ENCODE measurements around the gene MORN1.

Gene MORN1

DNA sequence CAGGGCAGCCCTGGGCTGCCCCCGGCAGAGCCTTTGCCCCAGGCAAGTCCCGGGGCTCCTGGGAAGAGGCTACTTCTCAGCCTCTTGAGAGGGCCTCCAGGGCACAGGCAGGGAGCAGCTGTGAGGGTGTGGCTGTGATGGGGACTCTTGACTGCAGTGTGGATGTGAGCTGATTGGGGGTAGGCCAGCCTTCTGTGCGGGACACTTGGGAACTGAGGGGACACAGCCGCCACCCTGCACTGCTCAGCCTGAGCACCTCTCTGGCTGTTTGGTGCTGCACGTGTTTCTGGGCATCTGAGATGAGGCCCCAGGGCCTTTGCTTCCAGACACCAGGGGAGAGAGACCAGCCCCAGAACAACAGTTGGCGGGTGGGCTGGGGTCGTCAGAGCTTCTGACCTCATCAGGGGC is 101.2 kb downstream of the MORN1 start:
- DNase-seq (ENCODE audit: low spot score): no peak

DNA sequence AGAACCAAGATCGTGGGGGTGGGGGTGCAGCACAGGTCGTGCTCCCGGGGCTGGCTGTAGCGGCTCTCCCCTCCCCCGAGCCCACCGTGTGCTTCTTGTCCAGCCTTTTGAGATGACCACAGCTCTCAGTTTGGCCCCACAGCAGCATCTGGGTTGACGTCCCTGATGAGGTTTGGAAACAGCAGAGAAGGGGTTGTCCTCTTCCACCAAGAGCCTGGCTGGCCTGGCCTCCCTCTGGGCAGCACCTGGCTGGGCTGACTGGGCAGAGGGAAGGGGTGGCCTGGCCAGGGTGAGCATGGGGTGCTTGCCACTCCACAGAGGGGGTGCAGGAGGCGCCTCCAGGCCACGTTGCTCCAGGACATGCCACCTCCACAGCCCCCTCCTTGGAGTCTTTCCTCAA is 101.7 kb downstream of the MORN1 start:
- no peak for DNase-seq (ENCODE audit: low spot score)

GRCh38 chr1:2288816-2289536 is 102.4 kb downstream of the MORN1 start:
- no peak for DNase-seq (ENCODE audit: low spot score)

GRCh38 chr1:2288311-2288710 is 103.0 kb downstream of the MORN1 start:
- DNase-seq (ENCODE audit: low spot score): no peak

GRCh38 chr1:2287649-2288048 is 103.7 kb downstream of the MORN1 start:
- no peak for DNase-seq (ENCODE audit: low spot score)

DNA sequence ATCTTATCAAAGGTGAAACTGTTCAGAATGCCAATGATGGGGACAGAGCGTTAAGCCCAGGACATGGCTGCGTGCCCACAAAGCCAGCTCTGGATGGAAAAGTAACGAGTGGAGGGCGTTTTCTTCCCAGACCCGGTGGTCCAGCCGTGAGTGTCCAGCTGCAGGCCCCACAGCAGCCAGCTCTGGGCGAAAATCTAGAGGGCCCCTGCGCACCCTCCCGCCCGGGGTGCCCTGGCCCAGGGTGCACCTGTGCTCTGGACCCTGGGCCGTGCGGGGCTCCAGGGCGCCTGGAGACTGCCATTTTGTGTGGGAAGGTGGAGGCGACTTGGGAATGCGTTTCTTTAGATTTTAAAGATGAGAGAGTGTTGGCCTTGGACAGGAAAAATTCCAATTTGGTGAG is 104.4 kb downstream of the MORN1 start:
- no peak for DNase-seq (ENCODE audit: low spot score)

GRCh38 chr1:2284932-2285331 is 106.4 kb downstream of the MORN1 start:
- DNase-seq (ENCODE audit: low spot score): no peak

GRCh38 chr1:2283991-2284895 is 107.1 kb downstream of the MORN1 start:
- DNase-seq (ENCODE audit: low spot score): no peak

DNA sequence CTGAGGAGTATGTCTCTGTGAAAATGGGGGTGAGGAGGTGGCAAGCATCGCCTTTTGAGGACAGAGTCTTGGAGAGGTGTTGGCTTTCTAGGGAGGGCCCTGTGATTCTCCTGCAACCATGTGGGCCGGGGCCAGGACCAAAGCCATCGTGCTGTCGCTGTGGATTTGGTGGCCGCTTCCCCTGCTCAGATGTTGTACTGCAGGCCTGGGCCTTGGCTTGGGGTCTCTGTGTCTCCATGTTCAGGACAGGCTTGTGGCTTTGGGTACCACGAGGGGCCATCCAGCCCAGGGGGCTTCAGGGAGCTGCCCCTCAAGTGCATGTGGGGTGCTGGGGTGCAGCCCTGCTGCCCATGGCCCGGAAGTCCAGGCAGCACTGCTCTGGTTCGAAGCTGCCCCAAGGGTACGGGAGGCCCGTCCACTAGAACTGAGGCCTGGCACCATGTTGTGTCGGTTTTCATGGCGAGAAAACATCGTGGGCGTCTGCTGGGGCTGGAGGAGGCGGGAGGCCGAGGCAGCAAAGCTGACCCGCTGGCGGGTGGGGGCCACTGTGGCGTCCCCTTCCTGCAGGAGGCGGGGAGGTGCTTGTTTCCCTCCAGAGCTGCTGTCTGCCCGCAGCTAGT is 107.9 kb downstream of the MORN1 start:
- DNase-seq (ENCODE audit: low spot score): no peak

DNA sequence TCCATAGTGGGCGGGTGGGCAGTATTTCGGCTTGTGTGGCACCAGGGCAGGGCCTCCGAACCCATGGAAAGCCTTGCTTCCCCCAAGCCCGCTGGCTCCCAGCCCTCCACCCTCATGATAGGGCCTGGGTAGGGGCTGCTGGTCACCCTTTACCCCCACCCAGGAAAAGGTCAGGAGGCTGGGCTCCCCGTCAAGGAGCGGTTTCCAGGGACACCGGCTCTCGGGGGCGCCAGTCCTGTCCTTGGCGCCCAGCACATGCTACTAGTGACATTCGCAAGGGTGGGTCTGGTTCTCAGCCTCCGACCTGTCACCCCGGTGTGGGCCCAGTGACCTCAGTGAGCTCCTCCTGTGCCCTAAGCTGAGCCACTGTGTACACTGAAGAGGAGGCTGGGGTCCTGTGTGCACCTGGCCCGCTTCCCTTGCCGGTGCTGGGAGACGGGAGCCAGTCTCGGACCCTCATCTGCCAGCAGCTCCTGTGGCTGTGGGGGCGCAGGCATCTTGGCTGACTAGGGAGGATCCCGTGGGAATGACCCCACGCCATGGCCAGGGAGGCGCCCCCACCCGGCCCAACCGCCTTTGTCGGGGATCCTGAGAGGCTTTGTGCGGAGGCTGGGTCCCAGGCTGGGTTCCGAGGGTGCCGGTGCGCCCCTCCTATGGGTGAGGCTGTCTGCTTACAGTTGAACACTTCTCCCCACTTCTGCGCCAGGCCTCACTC is 108.6 kb downstream of the MORN1 start:
- DNase-seq (ENCODE audit: low spot score): no peak

DNA sequence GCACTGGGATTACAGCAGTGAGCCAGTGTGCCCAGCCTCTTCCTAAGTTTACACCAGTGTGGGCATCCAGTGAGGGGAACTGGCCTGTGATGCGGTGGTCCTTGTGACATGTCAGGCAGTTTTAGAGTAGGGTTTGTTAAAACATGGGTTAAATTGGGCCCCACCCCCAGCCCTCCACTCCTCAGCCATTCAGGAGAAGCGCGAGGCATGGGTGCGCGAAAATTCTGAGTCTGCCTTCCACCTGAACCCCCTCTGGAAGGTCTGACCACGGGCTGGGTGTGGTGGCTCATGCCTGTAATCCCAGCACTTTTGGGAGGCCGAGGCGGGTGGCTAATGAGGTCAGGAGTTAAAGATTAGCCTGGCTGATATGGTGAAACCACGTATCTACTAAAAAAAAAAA is 111.5 kb downstream of the MORN1 start:
- no peak for DNase-seq (ENCODE audit: low spot score)

GRCh38 chr1:2279210-2279639 is 112.1 kb downstream of the MORN1 start:
- DNase-seq (ENCODE audit: low spot score): peak; percentile 78

DNA sequence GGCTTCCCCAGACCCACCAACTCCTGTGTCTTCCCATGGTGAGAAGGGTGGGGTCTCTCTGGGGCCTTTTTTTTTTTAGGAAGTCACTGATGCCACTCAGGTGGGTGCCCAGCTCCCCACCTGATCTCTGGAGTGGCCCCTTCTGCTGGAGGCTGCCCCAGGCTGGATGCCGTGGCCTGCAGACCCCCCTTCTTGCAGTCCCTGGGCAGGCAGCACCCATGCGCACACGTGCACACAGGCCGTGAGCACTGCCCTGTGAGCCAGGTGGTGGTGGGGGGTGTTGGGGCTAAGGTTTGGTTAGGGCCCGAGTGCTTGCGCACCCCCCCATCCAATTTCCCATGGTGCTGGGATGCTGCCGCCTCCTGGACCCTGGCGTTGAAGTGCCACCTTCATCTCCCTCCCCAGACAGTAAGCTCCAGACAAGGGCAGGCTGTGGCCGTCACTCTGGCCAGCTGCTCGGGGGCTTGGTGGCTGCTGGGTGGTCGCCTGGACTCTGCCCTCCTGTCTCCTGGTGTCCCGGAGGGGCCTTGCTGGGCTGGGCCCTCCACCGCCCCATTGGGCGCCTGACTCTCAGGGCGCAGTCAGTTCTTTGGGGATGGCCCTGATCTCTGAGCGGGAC is 112.7 kb downstream of the MORN1 start:
- no peak for DNase-seq (ENCODE audit: low spot score)

DNA sequence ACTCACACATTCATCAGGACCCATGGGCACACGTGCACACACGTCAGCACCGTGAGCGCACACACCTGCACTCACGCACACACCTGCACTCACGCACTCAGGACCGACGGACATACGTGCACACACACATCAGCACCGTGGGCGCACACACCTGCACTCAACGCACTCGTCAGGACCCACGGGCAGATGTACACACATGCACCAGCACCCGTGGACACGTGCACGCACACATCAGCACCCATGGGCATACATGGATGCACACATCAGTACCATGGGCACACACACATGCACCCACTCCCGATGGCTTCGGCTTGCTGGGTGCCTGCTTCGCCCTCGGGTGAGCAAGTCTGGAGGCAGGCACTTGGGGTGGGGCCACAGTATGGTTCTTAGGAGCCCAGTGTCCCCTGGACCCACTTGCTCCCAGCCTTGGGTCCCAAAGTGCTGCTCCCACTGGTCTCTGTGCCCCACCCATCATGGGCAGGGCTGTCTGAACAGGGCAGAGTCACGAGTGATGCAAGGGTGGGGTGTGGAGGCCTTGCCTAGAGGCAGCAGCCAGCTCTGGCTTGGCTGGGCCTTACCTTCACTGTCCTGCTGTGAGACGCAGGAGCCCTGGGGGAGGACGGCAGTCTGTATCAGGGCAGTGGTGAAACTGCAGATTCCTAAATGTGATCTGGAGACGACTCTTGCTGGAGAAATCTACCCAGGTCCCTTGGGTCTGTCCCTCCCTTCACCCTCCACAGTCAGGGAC is 113.4 kb downstream of the MORN1 start:
- DNase-seq (ENCODE audit: low spot score): no peak

DNA sequence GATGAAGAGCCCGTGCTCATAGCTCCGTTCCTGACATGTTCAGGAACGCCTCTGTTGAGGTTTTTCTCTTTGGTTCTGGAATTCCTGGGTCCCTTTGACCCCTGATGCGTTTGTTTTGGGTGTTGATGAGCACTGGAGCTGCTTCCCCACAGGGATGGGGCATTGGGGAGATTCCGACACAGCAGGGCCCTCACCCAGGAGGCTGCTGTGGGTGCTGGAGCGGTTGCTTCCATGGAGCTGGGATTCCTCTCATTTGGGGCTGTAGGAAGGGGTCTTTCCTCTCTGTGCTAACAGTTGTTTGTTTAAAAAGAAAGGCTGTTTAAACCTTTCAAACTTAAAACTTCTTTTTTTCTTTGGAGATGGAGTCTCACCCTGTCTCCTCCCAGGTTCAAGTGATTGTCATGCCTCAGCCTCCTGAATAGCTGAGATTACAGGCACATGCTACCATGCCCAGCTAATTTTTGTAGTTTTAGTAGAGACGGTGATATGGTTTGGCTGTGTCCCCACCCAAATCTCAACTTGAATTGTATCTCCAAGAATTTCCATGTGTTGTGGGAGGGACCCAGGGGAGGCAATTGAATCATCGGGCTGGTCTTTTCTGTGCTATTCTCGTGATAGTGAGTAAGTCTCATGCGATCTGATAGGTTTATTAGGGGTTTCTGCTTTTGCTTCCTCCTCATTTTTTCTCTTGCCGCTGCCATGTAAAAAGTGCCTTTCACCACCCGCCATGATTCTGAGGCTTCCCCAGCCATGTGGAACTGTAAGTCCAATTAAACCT is 114.4 kb downstream of the MORN1 start:
- no peak for DNase-seq (ENCODE audit: low spot score)

DNA sequence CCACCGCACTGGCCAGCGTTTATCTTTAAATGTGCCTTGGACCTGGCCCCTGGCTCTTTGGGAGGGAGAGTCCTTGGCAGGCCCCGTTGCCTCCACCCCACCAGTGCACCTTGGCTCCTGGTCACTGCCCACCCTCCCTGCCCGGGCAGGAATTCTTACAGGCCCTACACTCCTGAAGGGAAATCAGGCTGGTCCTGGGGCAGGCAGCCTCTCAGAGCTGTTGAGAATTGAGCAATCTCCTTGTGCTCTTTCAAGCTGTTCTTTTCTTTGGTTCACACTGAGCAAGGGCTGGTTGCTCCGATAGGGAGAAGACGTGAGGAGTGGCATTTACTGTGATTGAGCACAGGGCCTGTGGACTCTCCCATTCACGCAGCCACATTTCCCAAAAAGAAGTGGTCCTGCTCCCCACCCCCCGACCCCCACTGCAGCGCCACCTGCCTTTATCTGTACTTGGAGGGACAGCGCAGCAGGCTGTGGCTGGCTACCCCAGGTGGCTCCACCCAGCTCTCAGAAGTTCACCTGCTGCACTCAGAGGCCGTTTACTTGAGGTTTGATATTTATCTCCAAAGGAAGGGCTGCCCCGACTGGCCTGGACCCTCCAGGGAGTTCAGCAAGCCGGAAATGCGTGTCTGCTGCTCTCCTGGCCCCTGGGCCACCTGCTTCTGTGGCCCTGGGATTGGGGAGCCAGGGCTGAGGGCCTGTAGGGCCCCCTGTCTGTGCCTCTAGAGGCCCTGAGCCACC is 115.4 kb downstream of the MORN1 start:
- DNase-seq (ENCODE audit: low spot score): no peak

- no peak for DNase-seq (ENCODE audit: low spot score)
Observed at GRCh38 chr1:2274929-2275475, 116.4 kb downstream of the MORN1 start.

DNA sequence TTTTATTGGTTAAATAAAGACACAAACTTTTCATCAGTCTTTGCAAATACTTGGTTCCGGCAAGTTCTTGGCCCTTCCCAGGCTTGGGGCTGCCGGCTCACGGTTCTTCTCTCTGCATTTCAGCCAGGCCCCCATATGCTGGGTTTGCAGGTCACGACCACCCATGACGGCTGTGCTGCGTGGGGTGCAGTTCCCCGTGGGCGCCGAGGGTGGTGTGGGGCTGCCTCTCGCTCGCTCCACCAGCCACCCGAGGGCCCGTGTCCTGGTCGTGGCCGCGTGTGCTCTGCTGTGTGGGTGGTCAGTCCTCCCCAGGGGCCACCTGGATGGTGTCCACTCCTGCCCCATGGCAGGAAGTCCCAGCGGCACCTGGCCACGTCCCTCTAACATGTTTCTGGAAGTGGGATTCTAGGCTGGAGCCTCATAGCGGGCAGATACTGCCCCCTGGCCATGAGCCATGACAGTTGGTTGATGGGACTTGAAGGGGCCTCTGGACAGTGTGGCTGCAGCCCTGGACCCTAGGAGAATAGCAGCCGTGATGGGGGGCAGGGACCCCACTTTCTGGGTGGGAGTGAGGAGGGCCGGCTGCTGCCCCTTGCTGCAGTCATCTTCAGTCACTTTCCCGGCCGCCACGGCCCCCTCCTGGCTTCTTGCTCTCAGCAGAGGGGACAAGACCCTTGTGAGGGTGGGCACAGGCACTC is 117.0 kb downstream of the MORN1 start:
- DNase-seq (ENCODE audit: low spot score): no peak

Data from AG08396 (cell line).